GM12878 (cell line): ENCODE measurements around the gene LDLRAD3. TPM values are rescaled to one million over a fixed set of nuclear protein-coding genes. Genes with fewer than 3 reads are reported as not detected.

ENCODE experiments used
- ATAC-seq: fragments of 200-7000 bp; cut with Tn5 transposase; 3 replicates; pipeline ENCODE4 v1.9.1; 2020; ENCODE audit warnings: mild to moderate bottlenecking, moderate library complexity
- BruUV-seq: library from RNA; stranded (reverse); fragments of 400-500 nt; replicated peaks from 2 replicates; lab custom pipeline; 2021; lab: Mats Ljungman, UMichigan
- CTCF ChIA-PET: fragments of 300-600 bp; sonication (Branson Sonifier 250); formaldehyde crosslinking; extraction: SDS; loops from one replicate; lab custom pipeline; 2021; ENCODE audit warnings: inconsistent platforms; lab: Yijun Ruan, JAX
- POLR2A ChIA-PET: fragments of 350-600 bp; formaldehyde crosslinking; extraction: SDS; loops from one replicate; lab custom pipeline; 2021; ENCODE audit warnings: inconsistent platforms; lab: Charles Lee
- RAD21 ChIA-PET: fragments of 300-600 bp; sonication (Branson Sonifier 250); formaldehyde crosslinking; loops from one replicate; lab custom pipeline; 2023; ENCODE audit warnings: antibody characterized with exemption; ENCODE audit not compliant: unreplicated experiment; lab: Charles Lee
- SMC1A ChIA-PET: fragments of 300-600 bp; sonication (Branson Sonifier 250); formaldehyde crosslinking; loops from one replicate; lab custom pipeline; 2023; ENCODE audit not compliant: unreplicated experiment, uncharacterized antibody; lab: Charles Lee
- DNase-seq: peaks from one replicate; pipeline ENCODE4 v3.0.0-alpha.2; 2011; ENCODE audit warnings: low read depth, low spot score
- FAIRE-seq: peaks from 3 replicates; lab custom pipeline; 2011; peaks lifted over from hg19 to GRCh38; lab: Jason Lieb, UNC
- H2AFZ ChIP-seq: 2 replicates; pipeline ENCODE4 v1.6.0; 2011; ENCODE audit warnings: low read depth, low read length, control low read depth; ENCODE audit not compliant: control insufficient read depth
- H3K27ac ChIP-seq: 2 replicates; pipeline ENCODE4 v1.5.1; 2011; ENCODE audit warnings: control low read depth; ENCODE audit not compliant: control insufficient read depth, insufficient read depth
- H3K27me3 ChIP-seq, 2 experiments: replicated peaks in 1 of 2; 2 replicates each; pipeline versions ENCODE4 v1.6.0 to v1.6.1; 2011; ENCODE audit warnings: low read length in 1 of 2; ENCODE audit not compliant: control insufficient read depth in 2 of 2, insufficient read depth in 2 of 2
- H3K36me3 ChIP-seq, 2 experiments: 2 replicates each; pipeline ENCODE4 v1.5.1; 2011; ENCODE audit warnings: low read length in 1 of 2; ENCODE audit not compliant: control insufficient read depth in 2 of 2, insufficient read depth in 2 of 2
- H3K4me1 ChIP-seq: 2 replicates; pipeline ENCODE4 v1.6.1; 2011; ENCODE audit warnings: mild to moderate bottlenecking, low read length, moderate library complexity, mixed read lengths; ENCODE audit not compliant: control insufficient read depth, insufficient read depth
- H3K4me2 ChIP-seq: 2 replicates; pipeline ENCODE4 v1.6.0; 2011; ENCODE audit warnings: control low read depth; ENCODE audit not compliant: control insufficient read depth, insufficient read depth
- H3K4me3 ChIP-seq: fragments of 200-600 bp; sonication (generic); 2 replicates; pipeline ENCODE4 v1.5.1; 2016
- H3K79me2 ChIP-seq: 2 replicates; pipeline ENCODE4 v1.6.0; 2011; ENCODE audit warnings: low read length; ENCODE audit not compliant: control insufficient read depth, insufficient read depth
- H3K9ac ChIP-seq: 2 replicates; pipeline ENCODE4 v1.8.0; 2011; ENCODE audit warnings: low read length, control low read depth, mixed read lengths; ENCODE audit not compliant: control insufficient read depth, insufficient read depth
- H3K9me3 ChIP-seq: replicated peaks from 3 replicates; pipeline ENCODE4 v1.5.1; 2011; ENCODE audit warnings: mild to moderate bottlenecking, low read length; ENCODE audit not compliant: control insufficient read depth, insufficient read depth
- H4K20me1 ChIP-seq: 2 replicates; pipeline ENCODE4 v1.6.0; 2011; ENCODE audit not compliant: control insufficient read depth, insufficient read depth
- HDAC2 ChIP-seq: fragments of 200-600 bp; sonication (generic); IDR thresholded peaks from 2 replicates; pipeline ENCODE4 v1.6.1; 2017
- MYC ChIP-seq: IDR thresholded peaks from 2 replicates; pipeline ENCODE4 v1.6.1; 2011; ENCODE audit warnings: mild to moderate bottlenecking, low read length, moderate library complexity, inconsistent platforms; ENCODE audit not compliant: insufficient read depth, insufficient replicate concordance, insufficient read length, severe bottlenecking
- POLR2AphosphoS2 ChIP-seq: IDR thresholded peaks from 2 replicates; pipeline ENCODE4 v1.6.1; 2011; ENCODE audit warnings: low read depth, mild to moderate bottlenecking, low read length, improper control_type of control experiment, moderate library complexity
- RELA ChIP-seq: fragments of 450-650 bp; IDR thresholded peaks from 2 replicates; pipeline ENCODE4 v1.8.0; 2014; ENCODE audit warnings: borderline replicate concordance; ENCODE audit not compliant: partially characterized antibody
- SMARCA5 ChIP-seq: fragments of 450-650 bp; IDR thresholded peaks from 2 replicates; pipeline ENCODE4 v1.6.1; 2017; ENCODE audit warnings: mild to moderate bottlenecking
- SPI1 ChIP-seq: IDR thresholded peaks from 2 replicates; pipeline ENCODE4 v1.6.1; 2011; ENCODE audit warnings: low read depth, mild to moderate bottlenecking, low read length, moderate library complexity, borderline replicate concordance; ENCODE audit not compliant: insufficient read depth
- SRF ChIP-seq, 2 experiments: IDR thresholded peaks; 2 replicates each; pipeline ENCODE4 v1.6.1; 2011; ENCODE audit warnings: low read depth in 2 of 2, low read length in 2 of 2, mild to moderate bottlenecking in 1 of 2, moderate library complexity in 1 of 2
- STAT3 ChIP-seq: IDR thresholded peaks from 2 replicates; pipeline ENCODE4 v1.6.1; 2011; ENCODE audit warnings: low read depth, low read length, improper control_type of control experiment
- ZBED1 ChIP-seq: IDR thresholded peaks from 2 replicates; pipeline ENCODE4 v1.6.1; 2016; ENCODE audit warnings: borderline replicate concordance
- ZNF274 ChIP-seq: IDR thresholded peaks from one replicate; pipeline ENCODE4 v1.8.0; 2011; ENCODE audit not compliant: insufficient read length, insufficient read depth
- ZNF384 ChIP-seq: IDR thresholded peaks from 2 replicates; pipeline ENCODE4 v1.6.1; 2012; ENCODE audit warnings: low read depth, mild to moderate bottlenecking, low read length, improper control_type of control experiment, borderline replicate concordance
- WGBS: methylation state at CpG from one replicate; pipeline ENCODE4 v1.1.6; 2016; ENCODE audit warnings: low lambda C conversion rate; ENCODE audit not compliant: insufficient replicate concordance, insufficient coverage; ENCODE audit errors: missing lambda C conversion rate; 5-methylcytosine and 5-hydroxymethylcytosine counted together
- in situ Hi-C: fragments of 300-500 bp; cut with MboI; formaldehyde crosslinking; loops from 9 replicates; pipeline ENCODE4 v1.14.3; 2018; ENCODE audit warnings: mixed read lengths
- intact Hi-C: fragments of 100-400 bp; cut with micrococcal nuclease; formaldehyde crosslinking; loops from one replicate; pipeline ENCODE4 v1.14.2; 2022; ENCODE audit not compliant: unreplicated experiment
- polyA plus RNA-seq, 11 experiments: library from polyadenylated mRNA; depleted of rRNA in 4 of 11; unstranded in 6 of 11; stranded (reverse) in 5 of 11; fragments of >200 nt; fragmentation: Nextera tagmentation in 4 of 11; fragmentation: Illumina TruSeq in 1 of 11; extraction: Ambion mirVana in 4 of 11; extraction: Trizol in 1 of 11; gene quantifications; 1 replicate in 1 of 11; 2 replicates in 10 of 11; pipeline versions ENCODE4 v1.2.1 to v1.2.3, GENCODE V29; 2011 to 2016; ENCODE audit warnings: inconsistent platforms in 2 of 11, missing spikeins in 2 of 11, low read depth in 1 of 11
- total RNA-seq, 4 experiments: library from RNA; depleted of rRNA in 3 of 4; stranded (reverse); fragments of >200 nt in 3 of 4; fragmentation: Illumina TruSeq in 1 of 4; extraction: Trizol in 1 of 4; gene quantifications; 2 replicates each; pipeline versions ENCODE4 v1.2.1 to v1.2.3, GENCODE V29; 2013 to 2021
- TF ChIP-seq, protein P1 (sequence below): IDR thresholded peaks from 2 replicates; pipeline ENCODE4 v1.6.1; 2011; ENCODE audit warnings: low read depth, mild to moderate bottlenecking, low read length, moderate library complexity, borderline replicate concordance; ENCODE audit errors: extremely low read depth

LDLRAD3 gene
- total and polyA plus RNA-seq, 10 of the 15 experiments (the other 5 are each of a cell fraction or from before 2014, with no cell fraction given) = 2.5 to 17.2 (median 10.7) TPM

- H3K27ac ChIP-seq = no peak overlapping the region
- H3K27me3 ChIP-seq = no peaks in the 10 kb centered on the region; a peak in 1 of 4 replicates
- in situ Hi-C loops (no loop called here), intact Hi-C loops (no loop called here)
- ChIA-PET RAD21 (interaction anchor here (0.9 to 1.5 kb wide), 2 partner anchors 66 to 439 kb away, joined by 3 to 4 read pairs; no protein-coding TSS in a partner anchor), POLR2A (no interaction called here), CTCF (interaction anchor here (0.6 to 4.1 kb wide), 6 partner anchors 9 to 773 kb away, joined by 3 to 18 read pairs (median 3); no protein-coding TSS in a partner anchor), SMC1A (interaction anchor here (0.8 to 1.8 kb wide), 3 partner anchors 22 to 646 kb away, joined by 3 to 4 read pairs (median 4); no protein-coding TSS in a partner anchor)
- BruUV-seq = no TSS peak
- TF ChIP-seq ZBED1 (no peak), ZNF384 (no peak)
- no peak overlapping the region for H3K9ac ChIP-seq
- 34% methylated on average over 4 of the region's 4 CpGs for WGBS
- H3K9me3 ChIP-seq = no peaks in the 10 kb centered on the region; the same call in 2 of the 3 replicates
- no peaks in the 10 kb centered on the region for H3K36me3 ChIP-seq
- H4K20me1 ChIP-seq = no peaks in the 10 kb centered on the region
- FAIRE-seq (no peak), ATAC-seq (no peak), DNase-seq (no peak)
- no peak overlapping the region for H2AFZ ChIP-seq
- H3K4me3 ChIP-seq = no peak overlapping the region
- H3K4me1 ChIP-seq = no peaks in the 10 kb centered on the region
- no peaks in the 10 kb centered on the region for H3K79me2 ChIP-seq
- H3K4me2 ChIP-seq = no peak overlapping the region
Observed at GRCh38 chr11:36261094-36261493, 317.2 kb downstream of the LDLRAD3 start.

- ChIA-PET CTCF (interaction anchor here (1.0 to 5.9 kb wide), 4 partner anchors 112 to 649 kb away, joined by 3 to 51 read pairs (median 18); no protein-coding TSS in a partner anchor), SMC1A (interaction anchor here (0.6 to 2.2 kb wide), 3 partner anchors 192 to 222 kb away, joined by 3 to 9 read pairs (median 4); no protein-coding TSS in a partner anchor), RAD21 (no interaction called here), POLR2A (no interaction called here)
- BruUV-seq = no TSS peak
- FAIRE-seq = no peak
- H3K9ac ChIP-seq = no peak overlapping the region
- H3K27me3 ChIP-seq = no peaks in the 10 kb centered on the region; a peak in 1 of 4 replicates
- H4K20me1 ChIP-seq = no peaks in the 10 kb centered on the region
- H3K27ac ChIP-seq = no peak overlapping the region
- H3K36me3 ChIP-seq = no peaks in the 10 kb centered on the region
- H3K9me3 ChIP-seq = no peaks in the 10 kb centered on the region
- WGBS = 12% methylated on average over 9 of the region's 9 CpGs
- no peak overlapping the region for H2AFZ ChIP-seq
- no peaks in the 10 kb centered on the region for H3K79me2 ChIP-seq
- in situ Hi-C loops = no loop called here
- intact Hi-C loops = no loop called here
- H3K4me1 ChIP-seq = no peaks in the 10 kb centered on the region
- no peak overlapping the region for H3K4me2 ChIP-seq
- no peak overlapping the region for H3K4me3 ChIP-seq
- no peak for DNase-seq
- no peak for ATAC-seq
- TF ChIP-seq SPI1 (no peak), RELA (no peak), SMARCA5 (no peak), STAT3 (no peak), SRF (IDR thresholded peaks at IDR 0.05; ENCODE audit: low read depth in 2 of 2, low read length in 2 of 2) (no peak), ZNF274 (no peak), MYC (no peak), POLR2AphosphoS2 (no peak), HDAC2 (no peak)
- TF ChIP-seq, protein P1, sequence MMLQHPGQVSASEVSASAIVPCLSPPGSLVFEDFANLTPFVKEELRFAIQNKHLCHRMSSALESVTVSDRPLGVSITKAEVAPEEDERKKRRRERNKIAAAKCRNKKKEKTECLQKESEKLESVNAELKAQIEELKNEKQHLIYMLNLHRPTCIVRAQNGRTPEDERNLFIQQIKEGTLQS = no peak
Observed at GRCh38 chr11:36264011-36264972, 320.4 kb downstream of the LDLRAD3 start.
